GM10847 (cell line): ENCODE measurements around the gene DKK3.

Experiments used
- POLR2A ChIP-seq: IDR thresholded peaks from 2 replicates; pipeline ENCODE4 v1.6.1; 2011; ENCODE audit not compliant: insufficient read length; ENCODE audit errors: extremely low read depth

DKK3 gene

DNA sequence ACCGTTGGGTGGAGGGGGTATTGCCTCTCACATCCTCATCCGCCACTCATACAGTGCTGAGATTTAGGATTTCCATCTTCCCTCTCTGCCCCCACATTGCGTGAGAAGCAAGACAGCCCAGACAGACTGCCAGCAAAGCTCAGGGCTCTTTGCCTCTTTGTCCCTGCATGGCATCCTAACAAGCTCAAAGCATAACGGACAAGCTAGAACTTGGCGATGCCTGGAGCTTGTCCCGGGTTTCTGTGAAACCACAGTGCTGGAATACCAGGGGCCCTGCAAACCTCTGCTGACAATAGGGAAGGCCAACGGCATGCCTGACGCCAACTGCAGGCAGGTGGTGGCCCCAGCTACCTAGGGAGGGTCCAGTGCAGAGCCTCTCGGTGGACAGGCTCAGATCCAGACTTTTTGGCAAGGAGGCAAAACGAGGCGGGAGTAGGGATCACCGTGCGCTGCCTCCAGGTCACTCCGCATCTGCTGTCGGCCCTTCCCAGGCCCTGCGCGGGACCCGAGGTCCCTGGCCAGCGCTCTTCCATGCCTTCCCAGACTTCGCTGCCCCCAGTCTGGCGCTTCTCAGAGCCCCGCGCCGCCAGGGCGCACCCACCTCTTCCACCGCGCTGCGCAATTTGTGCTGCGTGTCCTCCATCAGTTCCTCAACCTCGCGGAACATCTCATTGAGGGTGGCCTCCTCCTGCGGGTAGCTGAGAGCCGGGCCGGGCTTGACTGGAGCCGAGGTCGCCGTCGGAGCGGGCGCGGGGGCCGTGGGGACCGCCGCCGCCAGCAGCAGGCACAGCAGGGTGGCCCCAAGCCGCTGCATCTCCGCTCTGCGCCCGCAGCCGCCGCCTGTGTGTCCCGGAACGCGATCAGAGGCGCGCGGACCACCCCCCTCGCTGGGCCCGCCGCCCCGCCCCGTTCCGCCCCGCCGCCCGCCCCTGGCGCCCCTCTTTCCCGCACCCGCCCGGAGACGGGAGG is at the start of gene DKK3:
DKK3 (minus strand) TSS at position 858 of the 969 bp plus-strand sequence; CDS start at position 814, 44 bp downstream.
- no peak for TF ChIP-seq POLR2A

DNA sequence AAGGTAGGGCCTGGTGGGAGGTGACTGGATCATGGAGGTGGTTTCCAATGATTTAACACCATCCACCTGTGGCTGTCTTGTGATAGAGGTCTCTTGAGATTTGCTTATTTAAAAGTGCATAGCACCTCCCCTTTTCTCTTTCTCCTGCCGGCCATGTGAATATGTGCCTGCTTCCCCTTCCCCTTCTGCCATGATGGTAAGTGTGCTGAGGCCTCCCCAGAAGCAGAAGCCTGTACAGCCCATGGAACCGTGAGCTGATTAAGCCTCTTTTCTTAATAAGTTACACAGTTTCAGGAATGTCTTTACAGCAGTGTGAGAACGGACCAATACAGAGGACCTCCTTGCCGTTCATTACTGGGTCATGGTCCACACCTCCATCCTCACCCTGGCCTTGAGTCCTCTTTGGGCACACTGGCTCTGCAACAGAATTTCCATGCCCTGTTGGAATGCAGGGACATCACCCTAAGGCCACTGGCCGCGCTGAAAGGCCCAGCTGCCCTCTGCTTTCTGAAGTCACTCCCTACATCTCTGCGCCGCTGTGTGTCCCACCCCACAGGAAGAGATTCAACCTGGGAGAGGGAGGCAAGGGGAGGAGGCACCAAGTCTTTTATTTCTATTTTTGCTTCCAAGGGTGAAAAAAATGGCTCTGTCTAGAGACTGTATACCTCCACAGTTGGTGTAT is 49.0 kb upstream of the DKK3 start:
- no peak for TF ChIP-seq POLR2A

DNA sequence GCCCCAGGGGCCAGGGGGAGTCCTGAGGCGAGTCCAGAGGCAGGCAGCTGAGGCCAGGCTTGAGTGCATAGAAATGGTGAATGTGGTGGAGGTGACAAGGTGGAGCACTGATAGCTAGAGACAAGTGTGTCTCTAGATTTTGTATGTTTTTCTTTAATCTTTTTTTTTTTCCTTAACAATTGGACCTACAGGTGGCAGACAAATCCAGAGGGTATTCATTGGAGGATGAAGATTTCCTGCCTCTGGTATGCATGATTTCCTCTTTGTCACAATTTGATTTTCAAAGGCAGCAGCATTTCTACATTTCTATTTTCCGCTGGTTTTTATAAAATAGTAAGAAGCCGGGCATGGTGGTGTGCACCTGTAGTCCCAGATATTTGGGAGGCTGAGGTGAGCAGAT is 47.7 kb upstream of the DKK3 start:
- no peak for TF ChIP-seq POLR2A

DNA sequence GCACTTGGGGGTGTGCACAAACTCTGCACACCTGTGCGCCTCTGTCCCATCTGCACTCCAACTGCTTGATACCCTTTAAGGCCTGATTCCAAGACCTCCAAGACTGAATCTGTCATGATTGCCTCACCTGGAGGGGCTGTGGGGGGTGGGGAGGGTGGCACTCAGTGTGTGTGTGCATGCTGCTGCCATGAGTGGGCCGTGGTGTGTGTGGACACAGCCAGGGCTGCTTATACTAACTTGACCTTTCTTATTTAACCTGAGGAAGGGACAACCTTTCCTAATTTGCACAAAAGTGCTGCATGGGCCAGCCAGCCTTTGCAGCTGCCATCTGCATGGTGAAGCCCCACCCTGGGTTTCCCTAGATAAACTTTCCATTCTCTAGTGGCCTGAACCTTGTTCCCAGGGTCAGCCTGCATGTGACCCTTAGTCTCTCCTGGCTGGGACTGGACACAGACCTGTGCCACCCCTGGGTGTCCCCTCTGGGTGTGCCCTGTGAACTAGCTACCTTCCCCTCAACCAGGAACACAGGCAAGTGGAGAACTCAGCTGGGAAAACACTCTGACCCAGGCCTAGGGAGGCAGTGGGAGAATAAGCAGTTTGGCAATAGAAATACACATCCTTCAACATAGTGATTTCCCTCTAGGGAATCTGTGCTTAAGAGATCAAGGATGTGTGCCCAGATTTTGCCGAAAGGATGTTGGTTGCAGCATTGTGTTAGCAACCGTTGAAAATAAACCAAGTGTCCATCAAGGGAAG is 45.4 kb upstream of the DKK3 start:
- TF ChIP-seq POLR2A = no peak

DNA sequence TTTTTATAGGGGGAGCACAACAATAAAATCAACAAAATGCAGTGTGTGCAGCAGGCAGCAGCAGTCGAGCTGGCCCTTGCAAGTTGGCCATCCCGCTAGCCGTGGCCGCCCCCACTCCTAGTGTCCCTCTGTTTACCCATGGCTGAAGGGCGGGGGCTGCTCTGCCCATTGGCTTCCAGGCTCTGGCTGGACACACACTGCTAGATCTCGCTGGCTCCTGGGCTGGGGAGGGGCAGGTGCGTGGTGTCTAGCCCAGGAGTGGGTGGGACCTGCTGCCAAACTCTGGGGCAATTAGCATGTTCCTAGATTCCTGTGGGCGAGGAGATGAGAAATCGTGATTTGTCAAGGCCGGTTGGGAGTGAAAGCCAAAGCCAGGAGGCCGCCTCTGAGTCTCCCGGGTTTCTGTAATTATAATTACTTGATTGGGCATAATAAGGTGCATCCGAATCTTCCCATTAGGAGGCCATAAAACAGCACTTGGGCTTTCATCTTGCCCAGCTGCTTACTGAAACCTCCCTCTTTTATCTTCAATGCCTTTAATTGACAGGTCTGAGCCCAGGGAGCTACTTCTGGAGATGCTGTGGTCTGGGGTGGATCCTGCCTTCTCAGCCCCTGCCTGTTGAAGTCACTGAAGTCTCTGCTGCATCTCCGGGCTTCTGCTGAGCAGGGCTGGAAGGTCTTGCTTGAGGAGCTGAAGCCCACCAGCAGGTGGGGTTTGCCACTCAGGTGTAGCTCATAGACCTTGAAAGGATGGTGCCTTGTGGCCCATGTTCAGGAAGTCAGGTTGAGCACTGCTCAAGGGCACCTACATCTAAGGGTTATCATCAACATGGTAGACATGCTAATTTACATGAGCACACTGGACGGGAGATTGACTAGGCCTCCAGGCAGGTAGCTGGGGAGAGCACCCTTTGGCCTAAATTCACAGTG is 44.5 kb upstream of the DKK3 start:
- TF ChIP-seq POLR2A = no peak

DNA sequence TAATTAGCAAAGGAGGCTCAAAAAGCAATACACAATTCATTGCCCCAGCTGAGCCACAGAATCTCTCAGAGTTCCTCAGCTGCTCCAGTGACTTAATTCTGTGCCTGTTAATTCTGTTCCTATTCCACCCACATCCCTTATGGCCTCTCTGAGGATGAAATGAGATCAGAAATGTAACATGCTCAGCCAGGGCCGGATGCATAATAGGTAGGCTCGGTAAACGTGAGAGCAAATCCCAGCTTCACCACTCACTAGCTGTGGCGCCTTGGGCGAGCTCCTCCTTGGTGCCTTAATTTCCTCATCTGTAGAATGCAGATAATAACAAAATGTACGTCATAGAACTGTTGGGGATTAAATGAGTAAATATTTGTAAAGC is 42.8 kb upstream of the DKK3 start:
- no peak for TF ChIP-seq POLR2A

DNA sequence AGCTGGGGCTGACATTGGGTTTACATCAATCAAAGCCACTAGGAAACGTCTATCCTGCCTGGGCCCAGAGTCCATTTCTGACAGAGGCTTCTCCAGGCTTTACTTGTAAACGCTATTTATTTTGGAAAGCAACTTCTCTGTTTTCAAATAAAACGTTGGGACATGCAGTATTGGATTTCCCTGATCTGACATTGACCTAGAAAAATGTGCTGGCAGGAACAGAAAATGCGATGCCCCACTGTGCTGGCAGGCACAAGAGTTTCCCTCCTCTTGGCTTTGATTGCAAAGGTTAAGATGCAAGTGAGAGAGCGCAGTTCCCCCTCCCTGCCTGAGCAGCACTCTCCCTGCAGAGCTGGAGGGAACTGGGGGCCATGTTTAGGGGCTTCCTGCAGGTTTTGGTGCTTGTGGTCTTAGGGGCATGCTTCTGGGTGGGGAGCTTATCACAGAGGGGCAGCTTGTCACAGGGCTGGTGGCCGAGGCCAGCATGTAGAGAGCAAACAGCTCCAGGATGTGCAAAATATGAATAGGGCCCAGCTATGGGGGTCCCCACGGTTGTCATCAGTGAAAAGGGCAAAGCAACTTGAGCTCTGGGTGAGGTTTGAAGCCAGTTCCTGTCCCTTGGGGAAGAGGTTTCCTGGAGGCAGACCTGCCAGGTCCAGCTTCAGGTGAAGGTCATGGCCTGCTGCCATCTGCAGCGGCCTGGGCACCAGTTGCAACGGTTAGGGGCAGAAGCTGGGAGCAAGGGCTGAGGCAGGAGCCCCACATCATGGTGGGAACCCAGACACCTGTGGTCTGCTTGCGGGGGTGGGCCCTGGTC is 42.3 kb upstream of the DKK3 start:
- no peak for TF ChIP-seq POLR2A

DNA sequence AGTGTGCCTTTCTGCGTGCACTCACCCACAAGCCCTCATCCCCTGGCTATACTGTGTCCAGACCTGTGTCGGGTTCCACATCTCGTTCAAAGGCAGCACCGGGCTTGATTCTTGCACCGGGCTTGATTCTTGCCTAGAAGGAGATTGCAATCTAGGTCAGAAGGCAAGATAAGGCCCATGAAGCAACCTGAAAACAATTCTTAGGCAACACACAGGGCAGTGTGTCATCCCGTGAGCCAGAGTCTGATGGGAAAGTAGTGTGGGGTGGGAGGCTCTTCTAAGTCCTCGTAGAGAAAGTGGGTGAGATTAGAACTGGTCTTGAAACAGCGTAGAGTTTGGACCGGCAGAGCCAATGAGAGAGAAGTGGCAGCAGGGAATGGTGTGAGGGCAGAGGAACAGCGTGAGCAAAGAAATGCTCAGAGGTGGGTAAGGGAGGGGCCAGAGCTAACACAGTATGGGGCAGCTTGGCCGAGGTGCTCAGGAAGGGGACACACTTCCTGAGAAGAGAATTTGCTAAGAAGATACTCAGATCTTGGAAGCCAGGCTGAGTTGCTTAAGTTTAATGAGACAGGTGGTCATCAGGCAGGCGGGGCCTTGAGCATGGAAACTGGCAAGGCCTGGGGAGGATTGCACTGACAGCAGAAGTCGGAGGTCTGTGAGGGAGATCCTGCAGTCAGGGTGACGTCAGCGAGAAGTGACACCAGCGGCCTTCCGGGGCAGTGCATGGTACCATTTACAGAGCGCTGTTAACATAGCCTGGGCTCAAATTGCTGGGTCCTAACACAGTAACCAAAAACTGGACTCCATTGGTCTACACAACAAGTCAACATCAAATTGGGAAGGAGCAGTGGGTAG is 40.7 kb upstream of the DKK3 start:
- TF ChIP-seq POLR2A = no peak

DNA sequence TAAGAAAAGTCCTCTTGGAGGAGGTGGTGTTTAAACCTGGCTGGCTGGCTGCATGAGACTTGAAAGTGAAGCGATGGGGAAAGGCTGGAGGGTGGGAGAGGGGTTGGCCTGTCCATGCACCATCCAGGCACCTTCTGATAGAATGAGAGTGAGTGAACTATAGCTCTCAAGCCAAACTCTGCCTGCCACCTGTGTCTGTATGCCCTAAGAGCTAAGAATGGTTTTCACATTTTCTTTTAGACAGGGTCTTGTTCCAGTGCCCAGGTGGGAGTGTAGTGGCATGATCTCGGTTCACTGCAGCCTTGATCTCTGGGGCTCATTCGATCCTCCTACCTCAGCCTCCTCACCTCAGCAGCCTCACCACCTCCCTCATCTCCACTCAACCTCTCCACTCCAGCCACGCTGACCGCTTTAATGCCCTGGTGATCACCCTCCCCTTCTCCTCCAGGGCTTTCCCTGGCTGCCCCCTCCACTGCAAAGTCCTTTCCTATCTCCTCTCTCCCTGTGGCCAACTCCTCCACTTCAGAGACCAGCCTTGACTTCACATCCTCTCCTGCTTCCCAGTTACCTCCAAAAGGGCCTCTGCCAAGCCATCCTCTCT is 38.3 kb upstream of the DKK3 start:
- TF ChIP-seq POLR2A = no peak

DNA sequence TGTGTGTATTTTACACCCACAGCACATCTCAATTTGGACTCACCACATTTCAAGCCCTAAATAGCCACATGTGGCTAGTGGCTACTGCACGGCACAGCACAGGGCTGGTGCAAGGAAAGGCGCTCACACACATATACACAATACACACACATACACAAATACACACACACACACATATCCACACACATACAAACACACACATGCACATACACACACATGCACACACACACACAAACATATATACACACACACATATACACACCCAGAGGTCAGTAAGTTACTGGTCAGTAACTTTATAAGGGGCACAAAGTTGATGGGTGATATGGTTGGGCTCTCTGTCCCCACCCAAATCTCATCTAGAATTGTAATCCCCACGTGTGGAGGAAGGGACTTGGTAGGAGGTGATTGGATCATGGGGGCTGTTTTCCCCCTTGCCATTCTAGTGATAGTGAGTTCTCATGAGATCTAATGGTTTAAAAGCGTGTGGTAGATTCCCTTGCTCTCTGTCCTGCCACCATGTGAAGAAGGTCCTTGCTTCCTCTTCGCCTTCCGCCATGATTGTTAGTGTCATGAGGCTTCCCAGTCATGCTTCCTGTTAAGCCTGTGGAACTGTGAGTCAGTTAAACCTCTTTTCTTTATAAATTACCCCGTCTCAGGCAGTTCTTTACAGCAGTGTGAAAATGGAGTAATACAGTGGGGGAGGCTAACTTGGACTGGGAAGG is 37.6 kb upstream of the DKK3 start:
- no peak for TF ChIP-seq POLR2A

DNA sequence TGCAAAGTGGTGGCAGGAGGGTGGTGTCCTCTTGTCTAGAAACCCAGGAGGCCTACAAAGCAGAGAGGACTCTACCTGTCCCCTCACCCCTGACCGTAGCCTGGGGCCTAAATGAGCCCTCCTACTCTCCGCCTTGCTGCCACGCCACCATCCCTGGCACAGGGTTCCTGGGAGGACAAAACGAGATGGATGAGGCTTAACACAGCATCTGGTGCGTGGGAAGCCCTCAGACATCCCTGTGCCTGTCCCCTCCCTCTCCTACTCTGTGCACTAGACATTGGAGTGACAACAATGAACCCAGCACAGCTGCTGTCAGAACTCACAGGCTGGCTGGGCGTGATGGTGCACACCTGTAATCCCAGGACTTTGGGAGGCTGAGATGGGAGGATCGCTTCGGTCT is 36.4 kb upstream of the DKK3 start:
- TF ChIP-seq POLR2A = no peak
